ENCODE data around the gene ACOT12. TPM values are rescaled to one million over a fixed set of nuclear protein-coding genes. Genes with fewer than 3 reads are reported as not detected.

Gene ACOT12
- total RNA-seq, 1 experiment from 2014 or later, result not detected

DNA sequence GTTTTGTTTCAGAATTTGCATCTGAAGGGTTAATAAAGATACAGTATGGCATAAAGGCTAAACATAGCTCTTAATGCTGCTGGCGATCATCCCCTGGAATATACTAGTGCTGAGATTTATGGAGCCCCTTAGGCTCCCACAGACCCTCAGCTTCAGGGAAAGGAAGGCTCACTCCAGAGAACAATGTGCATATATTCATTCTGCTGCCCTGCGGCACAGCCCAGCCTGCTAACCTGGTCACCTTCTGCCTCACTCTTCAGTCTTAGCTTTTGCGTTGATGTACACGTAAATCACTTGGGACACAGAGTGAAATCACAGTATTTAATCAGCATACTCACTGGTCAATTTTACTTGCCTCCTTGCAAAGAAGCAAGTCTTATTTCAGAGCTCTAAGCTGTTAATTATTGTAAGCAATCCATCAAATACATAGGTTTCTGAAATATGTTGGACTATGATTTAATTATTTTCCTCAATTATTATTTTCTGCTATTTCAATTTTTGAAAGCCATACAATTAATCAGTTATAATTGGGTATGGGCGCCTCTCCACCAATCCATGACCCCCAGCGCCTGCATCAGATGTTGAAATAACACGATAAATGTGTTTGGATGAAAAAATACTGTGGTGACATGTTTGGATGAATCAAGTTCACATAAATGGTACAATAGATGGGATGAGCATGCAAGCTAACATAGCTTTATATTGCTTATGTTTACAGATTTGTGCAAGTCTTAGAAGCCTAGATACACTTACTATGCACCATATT is 11.4 kb upstream of the ACOT12 start:
- in situ Hi-C loops (cut with HindIII; ENCODE audit: low pct_unique_long_range_greater_than_20kb, low sequenced_read_pairs), result no loop called here
- no peak for DNase-seq (ENCODE audit: low read depth)

DNA sequence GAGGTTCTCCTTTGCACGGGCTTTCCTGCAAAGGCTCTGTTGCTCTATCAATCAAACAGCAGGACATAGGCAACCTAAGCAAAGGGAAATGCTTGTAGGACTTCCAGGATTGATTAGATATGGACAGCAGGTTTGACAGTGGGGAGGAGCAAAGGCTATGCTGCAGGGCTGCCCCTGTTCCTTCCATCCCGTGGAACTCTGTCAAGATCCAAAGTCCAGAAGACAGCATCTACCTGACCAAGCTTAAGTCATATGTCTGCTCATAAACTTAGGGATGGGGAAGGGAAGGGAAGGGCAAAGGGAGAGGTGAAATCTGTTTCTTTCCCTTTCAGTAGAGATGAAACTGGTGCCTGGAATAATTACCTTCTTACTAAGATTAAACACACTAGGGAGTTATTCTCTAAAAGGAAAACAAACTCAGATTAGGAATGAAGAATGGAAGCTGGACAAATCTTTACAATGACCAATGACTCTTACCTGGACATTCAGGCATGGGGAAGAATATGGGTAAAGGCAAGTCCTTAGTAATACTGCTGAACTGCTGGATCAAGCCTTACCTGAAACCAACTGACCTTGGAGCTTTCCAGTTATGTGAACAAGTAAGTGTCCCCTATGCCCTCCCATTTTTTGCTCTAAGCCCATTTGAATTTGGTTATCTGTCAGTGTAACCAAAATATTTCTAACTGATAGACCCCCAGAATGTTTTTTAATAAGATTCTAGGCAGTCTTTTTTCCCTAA is 8.4 kb upstream of the ACOT12 start:
- DNase-seq (ENCODE audit: low read depth), result no peak
- in situ Hi-C loops (cut with HindIII; ENCODE audit: low pct_unique_long_range_greater_than_20kb, low sequenced_read_pairs), result no loop called here

DNA sequence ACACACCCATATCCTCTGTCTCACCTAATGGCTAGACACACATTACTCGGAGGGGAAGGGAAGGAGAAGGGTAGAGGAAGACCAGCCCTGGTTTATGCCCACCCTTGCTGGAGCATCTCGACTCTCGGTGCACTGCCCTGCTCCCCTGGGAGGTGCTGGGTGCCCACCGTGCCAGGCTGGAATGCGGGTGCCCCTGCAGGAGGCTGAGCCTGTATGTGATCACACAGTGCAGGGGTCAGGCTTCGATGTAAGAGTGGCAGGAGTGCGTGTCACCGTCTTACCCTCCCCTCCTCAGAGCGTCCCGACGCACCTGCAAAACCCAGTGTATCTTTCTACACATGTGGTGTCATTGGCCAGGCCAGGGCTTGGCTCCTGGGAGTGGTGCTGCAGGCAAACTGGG is 7.3 kb upstream of the ACOT12 start:
- in situ Hi-C loops (cut with HindIII; ENCODE audit: low pct_unique_long_range_greater_than_20kb, low sequenced_read_pairs), result no loop called here
- DNase-seq (ENCODE audit: low read depth), result no peak

DNA sequence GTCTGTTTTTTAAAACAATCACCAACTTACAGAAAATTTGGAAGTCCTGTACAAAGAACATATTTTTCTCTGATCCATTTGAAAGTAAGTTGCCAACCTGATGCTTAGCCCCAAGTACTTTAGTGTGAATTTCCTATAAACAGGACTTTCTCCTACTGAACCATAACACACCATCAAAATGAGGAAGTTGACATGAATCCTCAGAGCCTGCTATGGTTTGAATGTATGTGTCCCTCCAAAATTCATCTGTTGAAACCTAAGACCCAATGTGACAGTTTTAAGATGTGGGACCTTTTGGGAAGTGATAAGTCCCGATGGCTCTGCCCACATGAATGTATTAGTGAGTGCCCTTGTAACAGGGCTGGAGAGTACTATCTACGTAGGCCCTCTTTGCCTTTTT is 6.4 kb upstream of the ACOT12 start:
- in situ Hi-C loops (cut with HindIII; ENCODE audit: low pct_unique_long_range_greater_than_20kb, low sequenced_read_pairs), result no loop called here
- no peak for DNase-seq (ENCODE audit: low read depth)

DNA sequence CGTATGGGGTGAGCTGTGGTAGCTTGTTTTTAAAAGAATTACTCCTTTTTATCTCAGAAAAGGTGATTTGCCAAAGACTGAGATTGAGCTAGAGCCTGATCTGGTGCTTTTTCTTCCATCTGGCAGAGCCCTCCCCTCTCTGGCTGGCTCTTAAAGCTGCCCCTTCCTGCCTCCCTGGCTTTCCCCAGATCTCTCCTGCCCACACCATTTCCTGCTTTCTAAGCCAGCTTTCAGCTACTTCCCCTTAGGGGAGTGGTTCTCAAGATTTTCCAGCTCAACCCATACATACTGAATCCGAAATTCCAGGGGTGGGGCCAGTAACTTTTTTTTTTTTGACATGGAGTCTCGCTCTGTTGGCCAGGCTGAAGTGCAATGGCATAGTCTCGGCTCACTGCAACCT is 4.8 kb upstream of the ACOT12 start:
- in situ Hi-C loops (cut with HindIII; ENCODE audit: low pct_unique_long_range_greater_than_20kb, low sequenced_read_pairs), result no loop called here
- no peak for DNase-seq (ENCODE audit: low read depth)

DNA sequence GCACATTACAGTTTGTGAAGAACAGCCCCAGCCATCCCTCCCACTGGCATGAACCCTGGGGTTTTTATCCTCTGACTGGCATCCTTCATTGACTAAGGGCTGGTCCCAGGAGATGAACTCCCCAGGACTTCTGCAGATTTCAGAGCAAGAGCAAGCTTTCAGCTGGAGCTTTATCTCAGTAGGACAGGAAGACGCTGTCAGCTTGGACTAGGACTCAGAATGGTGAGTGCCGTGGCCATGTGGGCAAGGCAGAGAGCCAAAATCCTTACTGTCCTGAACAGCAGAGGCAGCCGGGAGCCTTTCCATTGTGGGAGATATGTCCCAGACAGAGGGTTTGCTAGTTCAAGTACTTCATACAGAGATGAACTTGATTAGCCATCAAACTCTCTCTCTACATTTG is 3.2 kb upstream of the ACOT12 start:
- DNase-seq (ENCODE audit: low read depth), result no peak
- in situ Hi-C loops (cut with HindIII; ENCODE audit: low pct_unique_long_range_greater_than_20kb, low sequenced_read_pairs), result no loop called here

DNA sequence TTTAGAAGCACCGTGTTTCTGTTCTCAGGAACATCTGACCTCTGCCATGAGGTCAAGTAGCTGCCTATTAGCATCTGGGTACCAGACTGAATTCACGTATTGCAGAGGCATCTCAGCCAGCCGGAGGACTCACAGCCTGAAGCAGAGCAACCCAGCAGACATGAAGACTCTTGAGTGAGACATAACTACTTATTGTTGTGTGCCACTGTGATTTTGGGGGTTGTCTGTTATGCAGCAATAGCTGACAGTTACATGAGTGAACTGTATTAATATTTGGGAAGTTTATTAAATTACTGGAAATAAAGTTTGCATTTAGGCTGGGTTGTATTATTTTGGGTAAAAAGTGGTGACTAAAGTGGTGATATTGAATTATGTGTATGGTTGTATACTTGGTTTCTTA is 1.3 kb upstream of the ACOT12 start:
- in situ Hi-C loops (cut with HindIII; ENCODE audit: low pct_unique_long_range_greater_than_20kb, low sequenced_read_pairs), result no loop called here
- no peak for DNase-seq (ENCODE audit: low read depth)

DNA sequence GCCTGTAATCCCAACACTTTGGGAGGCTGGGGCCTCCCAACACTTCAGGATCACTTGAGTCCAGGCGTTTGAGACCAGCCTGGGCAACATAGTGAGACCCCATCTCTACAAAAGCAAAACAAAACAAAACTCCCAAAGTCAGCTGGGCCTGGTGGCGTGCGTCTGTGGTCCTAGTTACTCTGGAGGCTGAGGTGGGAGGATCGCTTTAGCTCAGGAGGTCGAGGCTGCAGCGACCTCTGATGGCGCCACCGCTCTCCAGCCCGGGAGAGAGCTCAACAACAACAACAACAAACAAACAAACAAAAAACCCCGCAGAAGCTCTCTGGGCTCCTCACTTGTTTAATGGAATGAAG is 528 bp downstream of the ACOT12 start:
- in situ Hi-C loops (cut with HindIII; ENCODE audit: low pct_unique_long_range_greater_than_20kb, low sequenced_read_pairs), result no loop called here
- DNase-seq (ENCODE audit: low read depth), result no peak

DNA sequence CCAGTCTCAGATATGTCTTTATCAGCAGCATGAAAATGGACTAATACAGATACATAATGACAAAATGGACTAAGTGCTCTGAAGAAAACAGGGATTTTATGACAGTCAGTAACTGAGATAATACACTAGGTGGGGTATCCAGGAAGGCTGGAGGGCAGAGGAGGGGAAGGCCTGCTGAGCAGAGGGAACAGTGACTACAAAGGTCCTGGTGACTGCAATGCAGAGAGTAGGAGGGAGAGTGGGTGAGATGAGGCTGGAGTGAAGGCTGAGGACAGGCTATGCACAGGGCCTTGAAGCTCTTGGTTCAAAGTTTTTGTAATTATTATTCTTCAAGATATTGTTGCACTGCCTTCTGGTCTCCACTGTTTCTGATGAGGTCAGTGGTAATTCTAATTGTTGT is 4.9 kb downstream of the ACOT12 start:
- in situ Hi-C loops (cut with HindIII; ENCODE audit: low pct_unique_long_range_greater_than_20kb, low sequenced_read_pairs), result no loop called here
- DNase-seq (ENCODE audit: low read depth), result no peak

DNA sequence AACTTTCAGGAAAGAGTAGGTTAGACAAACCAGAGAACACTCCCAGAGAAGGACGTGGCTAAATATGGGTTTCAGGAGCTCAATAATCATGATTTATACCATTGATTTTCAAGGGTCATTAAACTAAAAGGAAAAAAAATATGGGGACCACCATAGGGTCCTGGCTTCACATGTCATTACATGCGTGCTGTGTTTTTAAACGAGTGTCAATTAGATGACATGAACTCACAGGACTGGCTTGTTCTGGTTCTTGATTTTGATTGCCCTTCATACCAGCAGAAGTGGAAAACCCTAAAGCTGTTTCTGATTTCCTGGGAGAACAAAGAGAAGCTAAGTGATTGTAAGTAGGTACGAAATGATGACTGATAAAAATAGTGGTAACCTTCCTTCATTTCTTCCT is 5.8 kb downstream of the ACOT12 start:
- in situ Hi-C loops (cut with HindIII; ENCODE audit: low pct_unique_long_range_greater_than_20kb, low sequenced_read_pairs), result no loop called here
- DNase-seq (ENCODE audit: low read depth), result no peak

DNA sequence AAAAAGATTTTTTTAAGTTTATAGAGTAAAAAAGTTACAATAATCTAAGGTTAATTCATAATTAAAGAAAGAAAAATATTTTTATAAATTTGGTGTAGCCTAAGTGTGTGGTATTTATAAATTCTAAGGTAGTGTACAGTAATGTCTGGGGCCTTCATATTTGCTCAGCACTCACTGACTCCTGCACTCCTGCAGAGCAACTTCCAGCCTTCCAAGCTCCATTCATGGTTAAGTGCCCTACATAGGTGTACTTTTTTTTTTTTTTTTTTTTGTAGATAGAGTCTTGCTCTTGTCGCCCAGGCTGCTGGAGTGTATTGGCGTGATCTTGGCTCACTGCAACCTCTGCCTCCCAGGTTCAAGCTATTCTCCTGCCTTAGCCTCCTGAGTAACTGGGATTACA is 10.1 kb downstream of the ACOT12 start:
- no peak for DNase-seq (ENCODE audit: low read depth)
- in situ Hi-C loops (cut with HindIII; ENCODE audit: low pct_unique_long_range_greater_than_20kb, low sequenced_read_pairs), result no loop called here

DNA sequence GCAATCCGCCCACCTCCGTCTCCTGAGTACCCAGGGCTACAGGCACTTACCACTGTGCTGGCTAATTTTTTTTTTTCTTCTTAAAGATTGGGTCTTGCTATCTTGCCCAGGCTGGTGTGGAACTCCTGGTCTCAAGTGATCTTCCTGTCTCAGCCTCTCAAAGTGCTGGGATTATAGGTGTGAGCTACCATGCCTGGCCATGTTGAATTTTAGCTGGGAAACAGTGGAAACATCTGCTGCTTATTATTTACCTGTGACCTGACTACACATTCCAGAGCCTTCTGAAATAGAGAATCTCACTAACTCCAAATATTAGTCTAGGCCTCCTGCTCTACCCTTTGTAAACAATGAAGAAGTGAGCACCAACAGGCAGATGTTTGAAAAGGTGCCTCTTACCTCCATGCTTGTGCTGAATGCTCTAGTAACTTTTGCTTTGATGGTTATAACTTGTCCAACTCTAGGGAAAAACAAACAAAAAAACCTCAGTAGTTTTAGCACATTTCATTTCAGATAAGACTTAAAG is 22.5 kb downstream of the ACOT12 start:
- DNase-seq (ENCODE audit: low read depth), result no peak
- in situ Hi-C loops (cut with HindIII; ENCODE audit: low pct_unique_long_range_greater_than_20kb, low sequenced_read_pairs), result no loop called here

DNA sequence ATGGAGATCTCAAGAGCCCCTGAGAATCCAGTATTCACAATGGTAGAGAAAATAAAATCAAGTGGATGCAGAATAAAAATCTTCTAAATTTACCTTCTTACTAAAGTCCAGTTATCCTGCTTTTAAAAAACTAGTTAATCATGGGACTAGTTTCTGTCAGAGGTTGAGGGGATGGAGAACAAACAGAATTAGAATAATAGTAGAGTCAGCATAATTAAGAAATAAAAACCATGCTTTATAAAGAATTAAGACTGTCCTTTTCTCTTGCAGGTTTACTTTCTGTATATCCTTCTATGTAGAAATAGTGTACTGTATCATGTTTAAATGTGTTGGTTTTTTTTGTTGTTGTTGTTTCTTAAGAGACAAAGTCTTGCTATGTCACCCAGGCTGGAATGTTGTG is 23.0 kb downstream of the ACOT12 start:
- in situ Hi-C loops (cut with HindIII; ENCODE audit: low pct_unique_long_range_greater_than_20kb, low sequenced_read_pairs), result no loop called here
- DNase-seq (ENCODE audit: low read depth), result no peak

DNA sequence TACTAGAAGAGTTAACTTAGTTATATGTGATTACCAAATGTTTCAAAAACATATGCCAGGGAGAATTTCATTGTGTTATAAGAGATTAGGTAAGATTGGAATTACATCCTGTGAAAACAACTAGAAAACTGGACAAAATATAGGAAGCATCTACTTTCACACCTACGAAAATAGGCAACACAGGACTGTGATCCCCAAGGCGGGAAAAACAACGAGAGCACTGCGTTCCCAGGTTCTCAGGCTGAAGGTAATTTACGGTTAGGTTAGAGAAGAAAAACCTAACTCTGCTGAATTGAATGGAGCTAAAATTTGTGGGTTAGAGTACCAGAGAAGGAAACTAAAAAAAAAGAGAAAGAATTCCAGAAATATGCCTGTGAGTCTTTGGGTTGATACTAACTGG is 28.4 kb downstream of the ACOT12 start:
- in situ Hi-C loops (cut with HindIII; ENCODE audit: low pct_unique_long_range_greater_than_20kb, low sequenced_read_pairs), result no loop called here
- no peak for DNase-seq (ENCODE audit: low read depth)

DNA sequence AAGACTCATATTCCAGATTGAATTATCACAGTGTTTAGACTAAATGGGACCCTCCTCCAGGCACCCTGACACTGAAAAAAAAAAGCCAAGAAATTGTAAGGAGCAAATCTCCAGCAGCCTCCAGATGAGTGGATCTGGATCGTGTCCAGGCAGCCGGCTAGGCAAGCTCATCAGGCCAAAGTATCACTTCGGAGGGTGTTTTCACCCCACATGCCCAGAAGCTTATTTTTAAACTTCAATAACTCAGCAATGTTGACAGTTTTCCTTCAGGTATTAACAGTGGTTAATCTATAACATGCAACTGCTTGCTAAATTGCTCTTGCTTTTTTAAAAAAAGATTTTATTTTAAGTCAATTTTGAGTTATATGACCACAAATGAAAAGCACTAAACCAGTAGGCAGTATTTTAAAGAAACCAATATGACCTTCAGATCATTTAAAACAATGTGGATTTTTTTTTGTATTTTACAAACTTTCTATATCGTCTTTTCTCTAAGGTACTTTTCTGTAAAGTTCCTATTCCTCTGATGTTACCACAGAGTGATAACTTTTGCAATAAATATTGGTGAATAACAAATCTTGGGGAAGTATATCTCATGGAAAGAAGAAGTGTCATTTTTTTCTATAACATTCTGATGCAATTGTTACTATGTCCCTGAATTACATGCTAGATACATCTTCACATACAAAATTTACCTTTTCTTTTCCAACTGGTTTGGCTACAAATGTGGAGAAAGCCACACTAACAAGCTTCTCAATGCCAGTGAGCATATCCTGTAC is 30.7 kb downstream of the ACOT12 start:
- DNase-seq (ENCODE audit: low read depth), result no peak
- in situ Hi-C loops (cut with HindIII; ENCODE audit: low pct_unique_long_range_greater_than_20kb, low sequenced_read_pairs), result no loop called here

DNA sequence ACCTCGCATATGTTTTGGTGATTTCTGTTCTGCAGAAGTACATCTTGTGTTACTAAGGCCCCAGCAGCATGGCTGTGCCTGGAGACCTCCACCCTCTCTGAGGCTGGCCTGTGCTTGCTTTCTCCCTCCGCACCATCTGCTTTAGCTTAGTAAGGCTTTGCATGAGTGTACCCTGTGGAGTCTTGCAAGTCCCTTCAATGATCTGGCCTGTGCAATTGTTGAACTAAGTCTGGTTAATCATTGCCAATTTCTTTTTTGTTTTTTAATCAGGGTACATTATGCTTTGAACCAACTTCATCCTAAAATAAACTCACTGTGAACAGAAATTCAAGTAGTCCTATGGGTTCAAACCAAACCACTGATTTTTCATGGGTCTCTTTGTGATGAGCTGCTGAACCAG is 32.3 kb downstream of the ACOT12 start:
- in situ Hi-C loops (cut with HindIII; ENCODE audit: low pct_unique_long_range_greater_than_20kb, low sequenced_read_pairs), result no loop called here
- no peak for DNase-seq (ENCODE audit: low read depth)

DNA sequence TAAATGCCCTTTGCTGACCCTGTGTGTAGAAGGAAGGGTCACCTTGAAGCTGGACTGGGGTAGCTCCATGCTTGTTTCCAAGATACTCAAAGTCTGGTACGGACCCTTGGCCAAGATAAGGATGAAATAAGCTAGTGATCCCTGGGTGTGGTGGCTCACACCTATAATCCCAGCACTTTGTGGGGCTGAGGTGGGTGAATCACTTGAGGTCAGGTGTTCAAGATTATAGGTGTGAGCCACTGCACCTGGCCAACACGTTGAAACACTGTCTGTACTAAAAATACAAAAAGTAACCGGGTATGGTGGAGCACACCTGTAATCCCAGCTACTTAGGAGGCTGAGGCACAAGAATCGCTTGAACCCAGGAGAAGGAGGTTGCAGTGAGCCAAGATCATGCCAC is 33.3 kb downstream of the ACOT12 start:
- DNase-seq (ENCODE audit: low read depth), result no peak
- in situ Hi-C loops (cut with HindIII; ENCODE audit: low pct_unique_long_range_greater_than_20kb, low sequenced_read_pairs), result no loop called here

DNA sequence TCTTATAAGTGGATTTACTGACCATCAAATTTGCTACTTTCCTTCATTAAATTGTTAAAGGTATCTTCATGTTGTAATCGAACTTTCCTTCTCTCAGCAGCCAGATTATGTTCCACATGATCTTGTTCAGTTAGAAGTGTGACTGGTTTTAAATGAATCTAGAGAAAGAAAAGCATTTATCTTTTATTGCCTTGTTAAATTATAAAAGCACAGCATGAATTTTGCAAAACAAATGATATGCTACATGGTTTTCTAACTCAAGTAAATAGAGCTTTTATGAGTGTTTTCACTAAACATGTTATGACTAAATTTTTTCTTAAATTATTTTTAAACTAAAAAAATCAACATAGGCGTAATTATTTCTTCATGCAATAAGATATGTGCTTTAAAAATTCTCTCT is 34.1 kb downstream of the ACOT12 start:
- in situ Hi-C loops (cut with HindIII; ENCODE audit: low pct_unique_long_range_greater_than_20kb, low sequenced_read_pairs), result no loop called here
- DNase-seq (ENCODE audit: low read depth), result no peak

DNA sequence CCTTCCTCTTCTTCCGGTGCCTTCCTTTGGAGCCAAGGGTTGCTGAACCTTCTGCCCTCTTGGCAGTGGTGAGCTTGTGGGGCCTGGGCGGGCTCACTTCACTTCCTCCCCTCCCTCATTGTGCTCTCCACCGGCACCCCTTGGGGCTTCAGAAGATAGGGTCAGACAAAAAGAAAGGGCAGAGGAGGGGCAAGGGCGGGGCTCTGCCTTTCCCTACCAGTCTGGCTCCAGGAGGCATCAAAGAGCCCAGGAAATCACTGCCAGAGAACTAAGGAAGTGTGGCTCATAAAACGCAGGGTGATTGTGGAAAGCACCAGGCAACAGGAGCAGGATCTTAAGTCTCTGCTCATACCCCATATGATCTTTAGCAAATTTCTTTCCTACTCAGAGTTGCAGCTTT is 34.8 kb downstream of the ACOT12 start:
- in situ Hi-C loops (cut with HindIII; ENCODE audit: low pct_unique_long_range_greater_than_20kb, low sequenced_read_pairs), result no loop called here
- DNase-seq (ENCODE audit: low read depth), result no peak
